Activated naive CD8-positive, alpha-beta T cell treated with anti-CD3 and anti-CD28 coated beads for 36 hours (primary cell): ENCODE data around the gene TMEM151B. TPM values are rescaled to one million over a fixed set of nuclear protein-coding genes. Genes with fewer than 3 reads are reported as not detected.
"Not testable (repeated sequence)": the region's sequence is repeated elsewhere in the genome, so short reads cannot be mapped to it uniquely, and the experiment has no call there.

Experiments
- DNase-seq: peaks from one replicate; pipeline ENCODE4 v3.0.0; 2021
- H3K27ac Mint-ChIP-seq: one replicate; pipeline ENCODE4 v1.8.0; 2022; ENCODE audit warnings: mild to moderate bottlenecking, moderate library complexity, mixed read lengths
- H3K27me3 Mint-ChIP-seq: one replicate; pipeline ENCODE4 v1.8.0; 2022; ENCODE audit warnings: mild to moderate bottlenecking, mixed read lengths
- H3K36me3 Mint-ChIP-seq: one replicate; pipeline ENCODE4 v1.8.0; 2021; ENCODE audit warnings: mild to moderate bottlenecking, mixed read lengths
- H3K4me1 Mint-ChIP-seq: one replicate; pipeline ENCODE4 v1.8.0; 2021; ENCODE audit warnings: mixed read lengths
- H3K4me3 Mint-ChIP-seq: one replicate; pipeline ENCODE4 v1.8.0; 2022; ENCODE audit warnings: mild to moderate bottlenecking, moderate library complexity, mixed read lengths
- H3K9me3 Mint-ChIP-seq: one replicate; pipeline ENCODE4 v1.8.0; 2022; ENCODE audit warnings: mixed read lengths
- total RNA-seq, 2 experiments: library from RNA; stranded (reverse); gene quantifications; one replicate each; pipeline ENCODE4 v1.2.3, GENCODE V29; 2021

The TMEM151B gene
- total RNA-seq, 2 experiments from 2014 or later = not detected

- H3K4me1 Mint-ChIP-seq, H3K27ac Mint-ChIP-seq, DNase-seq, H3K9me3 Mint-ChIP-seq, H3K4me3 Mint-ChIP-seq, H3K36me3 Mint-ChIP-seq: not testable (repeated sequence)
- peaks cover 22% of the 10 kb centered on the region for H3K27me3 Mint-ChIP-seq
Observed at GRCh38 chr6:44328203-44328602, 58.0 kb downstream of the TMEM151B start.

DNA sequence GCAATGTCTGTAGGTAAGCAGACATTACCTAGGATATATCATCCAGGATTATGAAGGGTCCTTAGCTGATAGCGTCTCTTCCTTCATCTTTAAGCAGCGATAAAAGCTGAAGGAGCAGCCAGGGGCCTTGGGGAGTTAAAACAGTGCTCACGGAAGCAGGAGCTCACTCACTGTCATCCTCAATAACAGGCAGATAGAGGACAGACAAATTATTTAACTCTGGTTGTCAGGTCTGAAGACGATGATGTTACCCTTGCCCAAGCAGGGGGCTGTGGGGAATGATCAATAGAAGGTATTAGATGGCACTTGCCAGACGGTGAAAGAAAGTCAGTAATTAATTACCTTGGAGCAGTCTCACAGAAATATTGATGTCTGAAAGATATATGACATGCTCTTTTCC lies 59.6 kb downstream of the TMEM151B start:
- DNase-seq = no peak
- peaks cover 22% of the 10 kb centered on the region for H3K27me3 Mint-ChIP-seq
- H3K9me3 Mint-ChIP-seq = no peaks in the 10 kb centered on the region
- no peak overlapping the region for H3K4me3 Mint-ChIP-seq
- no peaks in the 10 kb centered on the region for H3K4me1 Mint-ChIP-seq
- no peak overlapping the region for H3K27ac Mint-ChIP-seq
- no peaks in the 10 kb centered on the region for H3K36me3 Mint-ChIP-seq

DNA sequence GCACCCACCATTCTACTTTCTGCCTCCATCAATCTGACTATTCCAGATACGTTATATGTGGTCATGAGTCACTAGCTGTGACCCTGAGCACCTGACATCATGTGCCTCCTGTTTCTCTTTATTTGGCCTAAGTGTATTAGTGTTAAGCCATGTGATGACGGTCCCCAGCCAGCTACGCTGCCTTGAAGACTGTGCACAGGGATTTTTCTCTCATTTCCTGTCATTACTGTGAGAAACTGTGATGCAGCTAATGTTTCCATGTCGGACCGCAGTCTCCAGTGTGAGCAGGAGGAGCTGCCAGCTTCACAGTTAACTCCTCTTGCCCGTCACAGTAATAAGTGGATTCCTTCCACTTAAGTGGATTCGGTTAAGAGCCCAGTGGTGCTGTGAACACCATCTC lies 62.3 kb downstream of the TMEM151B start:
- Mint-ChIP-seq H3K9me3 (no peaks in the 10 kb centered on the region), H3K4me1 (no peaks in the 10 kb centered on the region), H3K27ac (no peak overlapping the region), H3K36me3 (no peaks in the 10 kb centered on the region), H3K27me3 (peaks cover 19% of the 10 kb centered on the region), H3K4me3 (no peak overlapping the region)
- DNase-seq = no peak

DNA sequence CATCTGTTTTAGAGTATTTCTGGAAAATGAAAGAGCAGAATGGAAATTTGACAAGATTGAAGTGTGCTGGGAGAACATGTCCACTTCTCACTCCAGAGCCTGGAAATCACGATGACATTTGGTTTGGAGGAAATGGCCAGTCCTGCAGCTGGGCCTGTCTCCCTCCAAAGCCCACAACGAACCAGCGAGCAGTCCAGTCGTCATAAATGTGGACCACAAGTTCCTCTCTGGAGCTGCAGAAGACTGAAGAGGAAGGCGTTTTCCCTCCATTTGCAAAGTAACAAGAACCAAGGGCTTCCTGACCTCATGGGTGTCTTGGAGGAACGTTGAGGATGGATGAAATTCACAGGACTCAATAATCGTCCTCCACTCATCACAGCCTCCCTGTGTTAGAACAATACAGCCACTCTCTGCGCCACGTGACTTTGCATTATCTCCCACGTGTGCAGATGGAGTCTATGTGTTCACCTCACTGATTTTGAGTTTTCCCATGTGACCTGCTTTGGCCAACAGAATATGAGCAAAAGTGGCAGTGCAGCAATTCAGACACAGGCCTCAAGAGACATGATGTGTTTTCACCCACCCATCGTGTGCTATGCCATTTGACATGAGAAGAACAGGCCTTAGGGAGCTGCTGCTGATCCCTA lies 63.1 kb downstream of the TMEM151B start:
- Mint-ChIP-seq H3K27ac (no peak overlapping the region), H3K36me3 (no peaks in the 10 kb centered on the region), H3K9me3 (no peaks in the 10 kb centered on the region), H3K4me3 (no peak overlapping the region), H3K4me1 (no peaks in the 10 kb centered on the region), H3K27me3 (peaks cover 13% of the 10 kb centered on the region)
- no peak for DNase-seq

DNA sequence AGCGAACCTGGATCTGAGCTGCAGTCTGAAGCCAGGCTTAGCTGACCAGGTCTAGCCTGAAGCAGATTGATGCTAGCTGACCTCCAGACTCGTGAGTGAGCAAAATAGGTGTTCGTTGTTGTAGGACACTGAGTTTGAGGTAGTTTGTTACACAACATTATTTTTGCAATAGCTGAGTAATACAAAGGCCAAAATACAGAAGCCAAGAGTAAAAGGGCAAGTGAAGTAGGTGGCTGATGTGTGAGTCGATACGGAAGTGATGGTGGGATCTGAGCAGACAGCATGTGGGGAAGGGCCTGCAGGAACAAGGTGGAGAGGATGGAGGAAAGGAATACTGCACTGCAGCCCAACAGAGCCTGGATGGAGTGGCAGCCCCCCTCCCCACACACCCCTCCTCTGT lies 63.7 kb downstream of the TMEM151B start:
- no peak overlapping the region for H3K4me3 Mint-ChIP-seq
- no peak overlapping the region for H3K27ac Mint-ChIP-seq
- H3K36me3 Mint-ChIP-seq = no peaks in the 10 kb centered on the region
- peaks cover 8% of the 10 kb centered on the region for H3K27me3 Mint-ChIP-seq
- DNase-seq = no peak
- no peaks in the 10 kb centered on the region for H3K9me3 Mint-ChIP-seq
- H3K4me1 Mint-ChIP-seq = no peaks in the 10 kb centered on the region

DNA sequence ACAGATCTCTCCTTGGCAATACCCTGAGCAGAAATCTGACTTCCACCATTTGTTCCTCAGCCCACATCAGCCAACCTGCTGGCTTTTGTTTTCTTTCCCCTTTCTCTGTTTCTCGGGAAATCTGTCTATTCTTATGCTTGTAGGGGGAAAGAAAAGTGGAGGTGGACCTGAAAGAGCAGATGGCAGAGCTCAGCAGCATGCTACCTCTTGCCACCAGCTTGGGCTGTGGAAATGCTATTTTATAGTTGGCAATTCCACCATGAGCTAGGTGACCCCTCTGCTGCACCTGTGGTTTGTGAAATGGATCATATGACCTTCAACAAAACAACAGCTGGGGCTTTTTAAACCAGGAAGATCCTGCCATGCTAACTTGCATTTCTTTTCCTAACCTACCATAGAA lies 65.4 kb downstream of the TMEM151B start:
- Mint-ChIP-seq H3K27me3 (peaks cover 3% of the 10 kb centered on the region), H3K4me1 (no peaks in the 10 kb centered on the region), H3K9me3 (no peaks in the 10 kb centered on the region), H3K27ac (no peak overlapping the region), H3K4me3 (no peak overlapping the region), H3K36me3 (no peaks in the 10 kb centered on the region)
- DNase-seq = no peak

GRCh38 chr6:44338228-44339122 lies 68.2 kb downstream of the TMEM151B start:
- Mint-ChIP-seq H3K4me3 (no peak overlapping the region), H3K27ac (no peak overlapping the region)

DNA sequence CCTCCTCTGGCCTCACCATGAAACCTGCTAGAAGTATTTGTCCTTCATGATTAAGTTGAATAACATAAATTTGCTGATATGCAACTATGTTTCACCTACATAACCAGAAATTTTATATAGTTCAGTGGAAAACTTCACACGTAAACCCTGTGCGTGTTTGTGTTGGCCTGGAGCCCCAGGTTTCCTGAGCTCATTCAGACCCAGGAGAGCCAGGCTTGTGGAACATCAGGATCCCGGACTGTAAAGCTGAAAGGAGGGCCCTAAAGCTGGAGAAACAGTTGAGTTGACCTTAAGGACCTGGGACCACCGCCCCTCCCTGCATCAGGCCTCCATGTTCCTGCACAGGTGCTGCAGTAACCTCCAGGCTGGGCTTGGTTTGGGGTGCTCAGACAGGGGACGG lies 69.1 kb downstream of the TMEM151B start:
- Mint-ChIP-seq H3K36me3 (no peaks in the 10 kb centered on the region), H3K27ac (no peak overlapping the region), H3K4me1 (no peaks in the 10 kb centered on the region), H3K9me3 (no peaks in the 10 kb centered on the region), H3K4me3 (no peak overlapping the region), H3K27me3 (peaks cover 35% of the 10 kb centered on the region)
- no peak for DNase-seq

More at GRCh38 chr6:44338228-44339122, 68.2 kb downstream of the TMEM151B start:
- H3K36me3 Mint-ChIP-seq = no peaks in the 10 kb centered on the region
- no peaks in the 10 kb centered on the region for H3K9me3 Mint-ChIP-seq
- H3K4me1 Mint-ChIP-seq = no peaks in the 10 kb centered on the region
- DNase-seq = peak; percentile 57
- peaks cover 27% of the 10 kb centered on the region for H3K27me3 Mint-ChIP-seq

DNA sequence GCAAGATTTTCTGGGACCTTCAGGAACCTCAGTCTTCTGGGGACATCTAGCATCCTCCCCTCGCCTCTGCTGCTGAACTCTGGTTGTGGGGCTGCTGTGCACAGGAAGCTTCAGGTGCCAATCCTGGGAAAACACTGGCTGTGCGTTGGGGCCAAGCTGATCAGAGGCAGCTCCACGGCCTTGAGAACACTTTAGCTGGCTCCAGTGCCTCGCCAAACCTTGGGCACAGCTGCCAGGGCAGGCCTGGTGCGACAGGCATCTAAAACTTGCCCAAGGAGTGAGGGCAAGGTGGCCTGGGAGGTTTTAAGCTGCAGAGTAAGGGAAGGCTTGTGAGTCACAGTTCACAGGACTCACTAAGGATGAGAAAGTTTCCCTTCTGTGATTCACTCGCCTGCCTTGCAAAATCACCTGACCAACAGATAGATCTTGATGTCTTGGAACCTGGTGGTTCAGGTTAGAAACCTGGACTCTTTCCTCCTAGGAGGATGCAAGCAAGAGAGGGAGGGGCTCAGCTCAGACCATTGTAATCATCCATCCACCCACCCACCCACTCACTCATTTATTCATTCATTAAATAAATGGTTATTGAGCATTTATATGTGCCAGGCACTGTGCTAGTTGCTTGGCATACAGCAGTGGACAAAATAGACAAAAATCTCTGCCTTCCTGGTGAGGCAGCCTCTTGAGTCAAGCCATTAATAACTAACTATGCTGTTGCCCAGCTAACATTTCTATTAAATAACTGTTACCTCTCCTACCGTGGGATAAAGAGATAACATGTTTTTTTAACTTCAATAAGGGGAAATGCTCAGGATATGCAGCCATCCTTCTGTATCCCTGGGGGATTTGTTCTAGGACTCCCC lies 69.7 kb downstream of the TMEM151B start:
- H3K27me3 Mint-ChIP-seq = peaks cover 40% of the 10 kb centered on the region
- H3K36me3 Mint-ChIP-seq = no peaks in the 10 kb centered on the region
- H3K9me3 Mint-ChIP-seq = no peaks in the 10 kb centered on the region
- DNase-seq = no peak
- H3K4me1 Mint-ChIP-seq = no peaks in the 10 kb centered on the region
- H3K27ac Mint-ChIP-seq = no peak overlapping the region
- H3K4me3 Mint-ChIP-seq = no peak overlapping the region

DNA sequence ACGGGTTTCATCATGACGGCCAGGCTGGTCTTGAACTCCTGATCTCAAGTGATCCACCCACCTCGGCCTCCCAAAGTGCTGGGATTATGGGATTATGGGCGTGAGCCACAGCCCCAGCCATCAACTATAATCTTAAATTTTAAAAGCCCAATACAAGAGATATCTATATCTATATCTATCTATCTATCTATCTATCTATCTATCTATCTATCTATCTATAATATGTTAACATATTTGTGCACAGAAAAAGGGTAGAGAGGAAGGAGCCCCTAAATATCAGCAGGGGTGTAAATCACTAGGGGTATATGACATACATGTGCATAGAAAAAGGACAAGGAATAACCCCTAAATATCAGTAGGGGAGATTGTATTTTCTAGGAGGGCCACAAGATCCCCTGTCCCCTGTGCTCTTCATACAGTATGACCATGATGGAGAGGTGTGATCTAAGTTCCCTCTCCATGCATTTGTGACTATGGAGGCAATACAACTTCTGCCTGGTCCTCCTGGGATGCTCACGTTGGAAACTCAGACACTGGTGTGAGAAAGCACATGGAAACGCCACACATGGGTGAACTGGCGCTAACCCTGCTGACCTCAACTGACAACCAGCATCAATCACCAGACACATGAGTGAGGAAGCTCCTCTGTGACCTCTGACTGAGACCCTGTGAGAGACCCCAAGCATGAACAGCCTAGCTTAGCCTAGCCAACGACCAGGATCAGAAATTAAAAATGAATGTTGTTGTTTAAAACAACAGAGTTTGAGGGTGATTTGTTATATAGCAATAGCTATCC lies 71.0 kb downstream of the TMEM151B start:
- no peaks in the 10 kb centered on the region for H3K9me3 Mint-ChIP-seq
- no peak overlapping the region for H3K27ac Mint-ChIP-seq
- H3K4me3 Mint-ChIP-seq = no peak overlapping the region
- H3K36me3 Mint-ChIP-seq = no peaks in the 10 kb centered on the region
- H3K27me3 Mint-ChIP-seq = peaks cover 40% of the 10 kb centered on the region
- H3K4me1 Mint-ChIP-seq = no peaks in the 10 kb centered on the region
- no peak for DNase-seq

DNA sequence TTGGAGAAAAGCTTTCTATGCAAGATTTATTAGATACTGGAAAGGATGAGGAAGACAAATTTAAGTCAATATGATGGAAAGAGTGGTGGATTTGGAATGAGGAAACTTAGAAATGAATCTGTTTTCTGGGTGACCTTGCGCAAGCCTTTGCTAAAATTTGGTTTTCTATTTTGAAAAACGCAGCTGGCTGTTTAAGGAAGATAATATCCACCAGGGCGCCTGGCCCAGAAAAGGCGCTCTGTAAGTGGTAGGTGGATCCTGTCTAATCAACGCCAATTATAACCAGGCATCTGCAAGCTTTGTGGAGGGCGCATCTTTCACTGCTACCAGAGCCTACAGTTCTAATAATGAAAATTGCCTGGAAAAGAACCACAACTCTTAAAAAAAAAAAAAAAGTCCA lies 71.8 kb downstream of the TMEM151B start:
- DNase-seq = no peak
- Mint-ChIP-seq H3K36me3 (no peaks in the 10 kb centered on the region), H3K4me1 (no peaks in the 10 kb centered on the region), H3K9me3 (no peaks in the 10 kb centered on the region), H3K27me3 (peaks cover 40% of the 10 kb centered on the region), H3K27ac (no peak overlapping the region), H3K4me3 (no peak overlapping the region)

DNA sequence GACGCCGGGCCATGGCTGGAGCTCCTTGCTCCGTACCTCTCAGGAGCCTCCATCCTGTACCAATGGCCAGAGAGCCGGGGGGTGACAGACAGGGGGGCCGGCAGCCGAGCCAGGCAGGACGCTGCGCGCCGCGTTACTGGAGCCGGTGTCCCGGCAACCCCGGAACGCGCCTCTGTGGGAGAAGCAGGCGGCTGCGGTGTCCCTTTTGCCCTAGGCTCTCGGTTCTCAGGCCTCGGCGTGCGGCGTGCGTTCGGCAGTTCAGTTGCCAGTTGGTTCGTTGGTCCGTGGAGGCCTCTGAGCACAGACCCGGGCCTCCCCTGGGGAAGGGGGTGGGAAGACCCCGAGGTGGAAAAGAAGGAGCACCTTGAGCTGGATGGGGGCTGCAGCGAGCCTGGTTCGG lies 72.2 kb downstream of the TMEM151B start, which contains the start of gene SPATS1:
Gene SPATS1, plus strand, starts transcription at position 162 of the 400 bp plus-strand sequence. CDS start 446 bp downstream, outside the sequence.
- H3K4me3 Mint-ChIP-seq = no peak within 1 kb of the TSS
- peak; percentile 13 for DNase-seq
- no peaks in the 10 kb centered on the region for H3K36me3 Mint-ChIP-seq
- no peak within 1 kb of the TSS for H3K27ac Mint-ChIP-seq
- H3K27me3 Mint-ChIP-seq = peaks cover 40% of the 10 kb centered on the region
- H3K9me3 Mint-ChIP-seq = no peaks in the 10 kb centered on the region
- no peaks in the 10 kb centered on the region for H3K4me1 Mint-ChIP-seq

DNA sequence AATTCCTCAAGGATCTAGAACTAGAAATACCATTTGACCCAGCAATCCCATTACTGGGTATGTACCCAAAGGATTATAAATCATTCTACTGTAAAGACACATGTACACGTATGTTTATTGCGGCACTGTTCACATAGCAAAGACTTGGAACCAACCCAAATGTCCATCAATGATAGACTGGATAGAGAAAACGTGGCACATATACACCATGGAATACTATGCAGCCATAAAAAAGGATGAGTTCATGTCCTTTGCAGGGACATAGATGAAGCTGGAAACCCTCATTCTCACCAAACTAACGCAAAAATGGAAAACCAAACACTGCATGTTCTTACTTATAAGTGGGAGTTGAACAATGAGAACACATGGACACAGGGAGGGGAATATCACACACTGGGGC lies 76.6 kb downstream of the TMEM151B start:
- not testable (repeated sequence) for H3K27ac Mint-ChIP-seq, H3K36me3 Mint-ChIP-seq, DNase-seq, H3K4me1 Mint-ChIP-seq, H3K4me3 Mint-ChIP-seq, H3K9me3 Mint-ChIP-seq
- peaks cover 34% of the 10 kb centered on the region for H3K27me3 Mint-ChIP-seq

GRCh38 chr6:44349904-44350649 lies 79.8 kb downstream of the TMEM151B start:
- Mint-ChIP-seq H3K27me3 (peaks cover 4% of the 10 kb centered on the region), H3K36me3 (no peaks in the 10 kb centered on the region), H3K4me3 (no peak overlapping the region), H3K27ac (no peak overlapping the region), H3K4me1 (no peaks in the 10 kb centered on the region), H3K9me3 (no peaks in the 10 kb centered on the region)
- no peak for DNase-seq
